Neural progenitor cell (in vitro differentiated cells): ENCODE data around the gene DNAH5. TPM values are rescaled to one million over a fixed set of nuclear protein-coding genes. Genes with fewer than 3 reads are reported as not detected.
A peak's percentile ranks its signal among the peaks of the same experiment; 100 is the strongest.

Experiments used
- DNase-seq: peaks from one replicate; pipeline ENCODE4 v3.0.0-alpha.2; 2016; ENCODE audit warnings: low spot score
- H2AFZ ChIP-seq: fragments of 200-600 bp; sonication (generic); replicated peaks from 2 replicates; pipeline ENCODE4 v1.6.1; 2016; ENCODE audit warnings: antibody characterized with exemption
- H3F3A ChIP-seq: fragments of 200-600 bp; sonication (generic); 2 replicates; pipeline ENCODE4 v1.6.1; 2016; ENCODE audit warnings: antibody characterized with exemption, low read depth
- H3K27ac ChIP-seq: fragments of 200-600 bp; sonication (generic); 2 replicates; pipeline ENCODE4 v1.5.1; 2016; ENCODE audit warnings: mild to moderate bottlenecking
- H3K27me3 ChIP-seq: fragments of 200-600 bp; sonication (generic); 2 replicates; pipeline ENCODE4 v1.6.1; 2016; ENCODE audit warnings: mild to moderate bottlenecking, moderate library complexity
- H3K36me3 ChIP-seq: fragments of 200-600 bp; sonication (generic); 2 replicates; pipeline ENCODE4 v1.5.1; 2016
- H3K4me1 ChIP-seq: fragments of 200-600 bp; sonication (generic); 2 replicates; pipeline ENCODE4 v1.6.1; 2016; ENCODE audit warnings: mixed run types
- H3K4me2 ChIP-seq: fragments of 200-600 bp; sonication (generic); 2 replicates; pipeline ENCODE4 v1.6.1; 2016
- H3K4me3 ChIP-seq: fragments of 200-600 bp; sonication (generic); 2 replicates; pipeline ENCODE4 v1.5.1; 2016
- H3K79me2 ChIP-seq: fragments of 200-600 bp; sonication (generic); 2 replicates; pipeline ENCODE4 v1.6.1; 2016; ENCODE audit warnings: low read depth
- H3K9ac ChIP-seq: fragments of 200-600 bp; sonication (generic); 2 replicates; pipeline ENCODE4 v1.6.1; 2016
- H3K9me3 ChIP-seq: fragments of 200-600 bp; sonication (generic); 2 replicates; pipeline ENCODE4 v1.5.1; 2016; ENCODE audit warnings: low read depth
- H4K20me1 ChIP-seq: fragments of 200-600 bp; sonication (generic); 2 replicates; pipeline ENCODE4 v1.6.1; 2016; ENCODE audit warnings: low read depth
- H3K27ac Mint-ChIP-seq: 3 replicates; pipeline ENCODE4 v1.8.0; 2021; ENCODE audit warnings: mixed read lengths
- H3K27me3 Mint-ChIP-seq: 2 replicates; pipeline ENCODE4 v1.8.0; 2022; ENCODE audit warnings: low read depth, mild to moderate bottlenecking, inconsistent platforms, moderate library complexity, mixed read lengths; ENCODE audit not compliant: insufficient read depth
- H3K36me3 Mint-ChIP-seq: 3 replicates; pipeline ENCODE4 v1.8.0; 2021; ENCODE audit warnings: mixed read lengths
- H3K4me1 Mint-ChIP-seq: 3 replicates; pipeline ENCODE4 v1.8.0; 2021; ENCODE audit warnings: mixed read lengths
- H3K4me3 Mint-ChIP-seq: 3 replicates; pipeline ENCODE4 v1.8.0; 2021; ENCODE audit warnings: mild to moderate bottlenecking, moderate library complexity, mixed read lengths
- H3K9me3 Mint-ChIP-seq: 3 replicates; pipeline ENCODE4 v1.8.0; 2020; ENCODE audit warnings: mixed read lengths
- EZH2 ChIP-seq: fragments of 200-600 bp; sonication (generic); IDR thresholded peaks from 2 replicates; pipeline ENCODE4 v1.6.1; 2017; ENCODE audit warnings: antibody characterized with exemption, mild to moderate bottlenecking, moderate library complexity
- EZH2phosphoT487 ChIP-seq: fragments of 200-600 bp; sonication (generic); IDR thresholded peaks from 2 replicates; pipeline ENCODE4 v1.6.1; 2017; ENCODE audit warnings: antibody characterized with exemption
- total RNA-seq: library from RNA; depleted of rRNA; stranded (reverse); fragments of >200 nt; gene quantifications from 2 replicates; pipeline ENCODE4 v1.2.3, GENCODE V29; 2015; ENCODE audit warnings: low replicate concordance
- TF ChIP-seq, protein P1 (sequence below): fragments of 200-600 bp; sonication (generic); IDR thresholded peaks from 2 replicates; pipeline ENCODE4 v1.5.1; 2017; ENCODE audit warnings: antibody characterized with exemption, mild to moderate bottlenecking

The DNAH5 gene
- total RNA-seq, 1 donor from 2014 or later: 0.39 TPM

DNA sequence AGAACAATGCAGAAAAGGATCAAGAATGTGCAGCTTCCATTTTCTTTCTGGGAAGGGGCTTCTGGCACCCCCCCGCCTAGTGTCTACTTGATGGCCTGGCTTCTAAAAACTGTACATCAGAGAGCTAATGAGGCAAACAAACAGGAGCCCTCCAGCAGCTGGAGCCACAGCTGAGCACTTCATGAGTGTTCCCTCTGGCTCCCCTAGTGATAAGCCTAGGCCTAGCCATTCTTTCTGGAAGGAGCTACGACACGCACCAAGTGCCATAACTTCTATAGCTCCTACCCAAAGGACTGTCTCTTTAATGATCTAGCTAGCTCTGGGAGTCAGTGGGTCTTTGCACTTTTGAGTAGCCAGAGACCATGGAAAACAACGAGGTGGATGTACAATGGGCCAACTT lies 66.1 kb downstream of the DNAH5 start:
- Histone ChIP-seq H3K79me2 (no peaks in the 10 kb centered on the region), H2AFZ (no peak overlapping the region), H3K4me2 (no peak overlapping the region), H3K4me1 (no peaks in the 10 kb centered on the region), H3F3A (no peaks in the 10 kb centered on the region), H3K36me3 (no peaks in the 10 kb centered on the region), H3K4me3 (no peak overlapping the region), H3K9ac (no peak overlapping the region), H3K27me3 (no peaks in the 10 kb centered on the region), H4K20me1 (no peaks in the 10 kb centered on the region), H3K27ac (no peak overlapping the region), H3K9me3 (peaks cover 8% of the 10 kb centered on the region)
- peaks cover 6% of the 10 kb centered on the region for H3K9me3 Mint-ChIP-seq
- TF ChIP-seq, protein P1, sequence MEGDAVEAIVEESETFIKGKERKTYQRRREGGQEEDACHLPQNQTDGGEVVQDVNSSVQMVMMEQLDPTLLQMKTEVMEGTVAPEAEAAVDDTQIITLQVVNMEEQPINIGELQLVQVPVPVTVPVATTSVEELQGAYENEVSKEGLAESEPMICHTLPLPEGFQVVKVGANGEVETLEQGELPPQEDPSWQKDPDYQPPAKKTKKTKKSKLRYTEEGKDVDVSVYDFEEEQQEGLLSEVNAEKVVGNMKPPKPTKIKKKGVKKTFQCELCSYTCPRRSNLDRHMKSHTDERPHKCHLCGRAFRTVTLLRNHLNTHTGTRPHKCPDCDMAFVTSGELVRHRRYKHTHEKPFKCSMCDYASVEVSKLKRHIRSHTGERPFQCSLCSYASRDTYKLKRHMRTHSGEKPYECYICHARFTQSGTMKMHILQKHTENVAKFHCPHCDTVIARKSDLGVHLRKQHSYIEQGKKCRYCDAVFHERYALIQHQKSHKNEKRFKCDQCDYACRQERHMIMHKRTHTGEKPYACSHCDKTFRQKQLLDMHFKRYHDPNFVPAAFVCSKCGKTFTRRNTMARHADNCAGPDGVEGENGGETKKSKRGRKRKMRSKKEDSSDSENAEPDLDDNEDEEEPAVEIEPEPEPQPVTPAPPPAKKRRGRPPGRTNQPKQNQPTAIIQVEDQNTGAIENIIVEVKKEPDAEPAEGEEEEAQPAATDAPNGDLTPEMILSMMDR: peak; percentile 37
- TF ChIP-seq EZH2: no peak
- H3K4me1 Mint-ChIP-seq: no peaks in the 10 kb centered on the region
- peak; percentile 34 for DNase-seq
- no peak overlapping the region for H3K4me3 Mint-ChIP-seq
- H3K27ac Mint-ChIP-seq: no peak overlapping the region
- H3K27me3 Mint-ChIP-seq: no peaks in the 10 kb centered on the region
- H3K36me3 Mint-ChIP-seq: no peaks in the 10 kb centered on the region

DNA sequence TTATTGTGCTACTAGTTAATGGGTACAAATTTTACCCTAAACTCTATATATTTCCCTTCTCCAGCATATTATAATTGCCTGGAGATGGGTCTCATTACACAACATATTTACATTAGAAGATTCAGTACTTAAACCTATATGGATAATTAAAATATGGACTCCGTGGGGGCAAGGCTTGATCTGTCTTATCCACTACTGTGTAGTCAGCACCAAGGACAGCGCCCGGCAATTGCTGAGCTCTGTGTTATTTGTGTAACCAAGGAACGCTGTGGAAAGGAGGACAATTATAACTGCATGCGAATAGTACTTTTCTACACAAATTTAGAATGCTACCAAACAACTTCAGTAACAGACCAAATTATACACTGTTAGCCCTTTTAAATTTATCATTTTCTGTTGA lies 77.7 kb downstream of the DNAH5 start:
- peak; percentile 77 for DNase-seq
- H3K4me1 Mint-ChIP-seq: no peaks in the 10 kb centered on the region
- H3F3A ChIP-seq: no peaks in the 10 kb centered on the region
- H3K4me2 ChIP-seq: no peak overlapping the region
- no peaks in the 10 kb centered on the region for H3K9me3 ChIP-seq
- H3K27me3 ChIP-seq: no peaks in the 10 kb centered on the region
- H2AFZ ChIP-seq: no peak overlapping the region
- H3K36me3 Mint-ChIP-seq: no peaks in the 10 kb centered on the region
- no peak overlapping the region for H3K27ac ChIP-seq
- no peak overlapping the region for H3K4me3 Mint-ChIP-seq
- TF ChIP-seq EZH2: no peak
- TF ChIP-seq, protein P1: no peak
- TF ChIP-seq EZH2phosphoT487: no peak
- peaks cover 4% of the 10 kb centered on the region for H3K27me3 Mint-ChIP-seq
- no peaks in the 10 kb centered on the region for H3K4me1 ChIP-seq
- no peaks in the 10 kb centered on the region for H3K9me3 Mint-ChIP-seq
- H3K4me3 ChIP-seq: no peak overlapping the region
- no peaks in the 10 kb centered on the region for H3K79me2 ChIP-seq
- no peak overlapping the region for H3K9ac ChIP-seq
- H3K27ac Mint-ChIP-seq: no peak overlapping the region
- H4K20me1 ChIP-seq: no peaks in the 10 kb centered on the region
- no peaks in the 10 kb centered on the region for H3K36me3 ChIP-seq

GRCh38 chr5:13865312-13865711 lies 79.2 kb downstream of the DNAH5 start:
- no peaks in the 10 kb centered on the region for H3F3A ChIP-seq
- H3K4me1 Mint-ChIP-seq: no peaks in the 10 kb centered on the region
- no peaks in the 10 kb centered on the region for H3K36me3 ChIP-seq
- H3K9me3 Mint-ChIP-seq: no peaks in the 10 kb centered on the region
- H3K79me2 ChIP-seq: no peaks in the 10 kb centered on the region
- H3K27ac Mint-ChIP-seq: no peak overlapping the region
- no peak for DNase-seq
- no peaks in the 10 kb centered on the region for H4K20me1 ChIP-seq
- no peak overlapping the region for H3K27ac ChIP-seq
- TF ChIP-seq, protein P1: no peak
- TF ChIP-seq EZH2phosphoT487 (no peak), EZH2 (no peak)
- H2AFZ ChIP-seq: no peak overlapping the region
- no peak overlapping the region for H3K4me3 Mint-ChIP-seq
- H3K9me3 ChIP-seq: no peaks in the 10 kb centered on the region
- H3K4me1 ChIP-seq: no peaks in the 10 kb centered on the region
- no peak overlapping the region for H3K4me3 ChIP-seq
- no peaks in the 10 kb centered on the region for H3K36me3 Mint-ChIP-seq
- H3K27me3 ChIP-seq: no peaks in the 10 kb centered on the region
- H3K9ac ChIP-seq: no peak overlapping the region
- H3K27me3 Mint-ChIP-seq: peaks cover 4% of the 10 kb centered on the region
- H3K4me2 ChIP-seq: no peak overlapping the region
